HG02870 (cell line): ENCODE data around the gene FNTB.

ENCODE experiments used
- ATAC-seq: cut with Tn5 transposase; IDR thresholded peaks from one replicate; pipeline ENCODE4 v1.9.1; 2021; ENCODE audit warnings: mild to moderate bottlenecking, moderate library complexity; ENCODE audit not compliant: unreplicated experiment

FNTB gene

DNA sequence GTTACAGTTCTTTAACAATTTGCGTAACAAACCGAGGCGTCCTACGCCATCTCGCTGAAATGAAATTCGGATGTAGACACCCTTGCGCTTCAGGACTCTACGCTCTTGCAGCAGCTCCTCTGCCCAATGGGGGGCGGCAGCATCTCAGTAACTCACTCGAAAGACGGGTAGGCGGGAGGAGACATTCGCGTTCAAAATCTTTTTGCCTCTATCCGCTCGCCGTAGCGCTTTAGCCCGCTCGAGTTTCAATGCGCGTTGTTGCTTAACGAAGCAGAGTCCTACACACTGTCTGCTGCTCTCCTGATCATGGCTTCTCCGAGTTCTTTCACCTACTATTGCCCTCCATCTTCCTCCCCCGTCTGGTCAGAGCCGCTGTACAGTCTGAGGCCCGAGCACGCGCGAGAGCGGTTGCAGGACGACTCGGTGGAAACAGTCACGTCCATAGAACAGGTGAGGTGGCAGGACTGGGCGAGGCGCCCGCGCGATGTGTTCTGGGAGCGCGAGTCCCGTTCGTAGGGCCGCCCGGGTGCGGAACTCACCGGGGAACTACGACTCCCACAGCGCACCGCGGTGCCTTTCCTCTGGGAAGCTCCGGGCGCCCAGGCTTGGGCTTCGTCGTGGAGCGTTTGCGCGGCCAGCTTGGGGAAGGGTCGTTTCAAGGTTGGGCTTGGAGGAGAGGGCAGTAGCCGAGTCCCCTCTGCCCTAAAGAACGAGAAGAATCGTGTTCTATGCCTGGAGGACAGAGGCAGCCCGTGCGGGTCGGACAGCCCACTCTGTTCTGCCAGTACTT, at the start of gene FNTB:
TSS of gene FNTB (plus strand) at position 248 of the 790 bp plus-strand sequence. CDS start at position 307, 59 bp downstream.
- peak; percentile 88 for ATAC-seq

- no peak for ATAC-seq
Measured at GRCh38 chr14:64937171-64937820, 49.4 kb upstream of the FNTB start.

DNA sequence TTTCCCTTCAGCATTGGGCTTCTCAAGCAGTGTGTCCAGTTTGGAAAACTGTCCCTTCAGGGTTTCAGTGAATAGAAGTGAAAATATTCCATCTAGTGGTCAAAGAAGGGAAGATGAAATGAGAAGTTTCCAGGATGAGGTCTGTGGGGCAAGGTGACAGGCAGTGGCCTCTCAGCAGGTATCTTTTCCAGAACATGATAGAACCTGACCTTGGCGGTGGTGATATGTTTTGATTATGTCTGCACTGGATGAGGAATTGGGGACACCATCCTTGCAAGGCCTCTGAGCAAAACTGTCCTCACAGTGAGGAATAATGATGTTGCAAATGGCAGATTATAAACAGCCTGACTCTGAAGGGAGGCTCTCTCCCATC, 48.9 kb upstream of the FNTB start:
- no peak for ATAC-seq

- no peak for ATAC-seq
Measured at GRCh38 chr14:64938972-64939816, 47.5 kb upstream of the FNTB start.

- no peak for ATAC-seq
Measured at GRCh38 chr14:64939817-64940190, 46.9 kb upstream of the FNTB start.

DNA sequence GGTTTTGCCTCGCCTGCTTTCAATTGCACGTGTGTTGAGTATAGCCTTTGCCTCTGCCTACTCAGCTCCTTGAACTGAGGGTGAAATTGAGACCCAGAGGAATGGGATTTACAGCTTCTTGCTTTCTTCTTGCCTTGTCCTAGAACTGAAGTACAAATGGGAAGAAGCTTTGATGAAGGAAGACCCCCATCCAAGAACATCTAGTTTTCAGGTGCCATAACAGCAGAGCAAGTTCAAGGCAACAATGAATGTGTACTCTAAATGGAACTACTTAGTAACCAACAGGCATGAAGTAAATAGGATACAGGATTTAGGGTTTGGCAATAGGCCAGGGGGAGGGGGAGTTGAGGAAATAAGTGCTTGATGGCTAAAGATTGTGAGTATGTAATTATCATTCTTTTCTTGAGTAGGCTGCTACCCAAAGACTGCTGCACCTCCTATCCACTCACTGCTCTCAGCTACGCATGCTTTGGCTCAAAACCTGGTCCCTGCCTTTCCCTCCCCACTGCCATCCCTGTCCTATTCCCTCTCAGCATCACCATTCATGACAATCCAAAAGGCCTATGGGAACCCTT, 46.3 kb upstream of the FNTB start:
- ATAC-seq: no peak

- ATAC-seq: no peak
Measured at GRCh38 chr14:64942531-64943111, 44.1 kb upstream of the FNTB start, which contains the start of gene GPX2. TSS of gene GPX2 (minus strand) at chr14:64942745. CDS start at chr14:64942726, 19 bp downstream.

DNA sequence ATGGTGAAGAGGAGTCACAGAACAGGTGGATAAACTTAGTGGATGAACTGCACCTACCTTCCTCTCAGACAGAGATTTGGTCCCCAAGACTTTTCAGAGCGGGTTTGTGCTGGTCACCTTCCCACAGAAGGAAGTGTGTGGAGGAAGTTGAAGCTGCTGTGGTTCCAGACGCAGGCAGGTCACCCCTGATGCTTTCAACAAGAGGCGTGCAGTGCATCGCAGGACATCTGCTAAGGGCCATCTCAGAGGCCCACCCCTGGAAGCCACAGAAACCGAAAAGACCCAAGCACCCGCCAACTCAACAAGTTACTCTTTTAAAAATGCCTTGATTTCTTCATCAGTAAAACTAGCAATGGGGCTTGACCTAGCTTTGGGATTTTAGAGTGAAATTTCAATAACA, 43.1 kb upstream of the FNTB start:
- no peak for ATAC-seq

DNA sequence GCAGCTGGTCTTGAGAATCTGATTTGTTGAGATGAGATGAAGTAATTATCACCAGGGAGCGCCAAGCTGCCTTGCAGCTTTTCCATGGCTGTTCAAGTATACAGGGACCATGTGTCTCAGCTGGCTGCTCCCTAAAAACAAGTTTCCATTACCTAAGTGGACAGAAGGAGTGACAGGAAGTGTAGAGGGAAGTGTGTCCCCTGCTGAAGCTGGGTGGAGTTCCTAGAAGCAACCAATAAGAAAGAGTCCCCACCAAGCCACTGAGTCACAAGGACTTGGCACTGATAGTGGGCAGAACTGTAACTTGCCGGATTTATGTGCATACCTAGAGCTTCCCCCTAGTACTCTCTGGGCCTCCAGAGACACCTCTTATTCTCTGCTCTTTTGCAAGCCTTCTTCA, 42.7 kb upstream of the FNTB start:
- ATAC-seq: no peak

DNA sequence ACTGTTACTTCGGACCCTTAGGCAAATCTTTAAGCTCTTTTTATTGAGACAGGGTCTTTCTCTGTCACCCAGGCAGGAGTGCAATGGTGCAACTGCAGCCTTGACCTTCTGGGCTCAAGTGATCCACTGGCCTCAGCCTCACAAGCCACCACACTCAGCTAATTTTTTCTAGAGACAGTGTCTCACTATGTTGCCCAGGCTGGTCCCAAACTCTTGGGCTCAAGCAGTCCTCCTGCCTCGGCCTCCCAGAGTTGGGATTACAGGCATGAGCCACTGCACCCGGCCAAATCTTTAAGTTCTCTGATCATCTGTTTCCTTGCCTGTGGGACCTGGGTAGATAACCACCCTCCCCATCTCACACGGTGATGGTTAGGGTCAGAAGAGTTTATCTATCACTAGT, 41.8 kb upstream of the FNTB start:
- no peak for ATAC-seq

DNA sequence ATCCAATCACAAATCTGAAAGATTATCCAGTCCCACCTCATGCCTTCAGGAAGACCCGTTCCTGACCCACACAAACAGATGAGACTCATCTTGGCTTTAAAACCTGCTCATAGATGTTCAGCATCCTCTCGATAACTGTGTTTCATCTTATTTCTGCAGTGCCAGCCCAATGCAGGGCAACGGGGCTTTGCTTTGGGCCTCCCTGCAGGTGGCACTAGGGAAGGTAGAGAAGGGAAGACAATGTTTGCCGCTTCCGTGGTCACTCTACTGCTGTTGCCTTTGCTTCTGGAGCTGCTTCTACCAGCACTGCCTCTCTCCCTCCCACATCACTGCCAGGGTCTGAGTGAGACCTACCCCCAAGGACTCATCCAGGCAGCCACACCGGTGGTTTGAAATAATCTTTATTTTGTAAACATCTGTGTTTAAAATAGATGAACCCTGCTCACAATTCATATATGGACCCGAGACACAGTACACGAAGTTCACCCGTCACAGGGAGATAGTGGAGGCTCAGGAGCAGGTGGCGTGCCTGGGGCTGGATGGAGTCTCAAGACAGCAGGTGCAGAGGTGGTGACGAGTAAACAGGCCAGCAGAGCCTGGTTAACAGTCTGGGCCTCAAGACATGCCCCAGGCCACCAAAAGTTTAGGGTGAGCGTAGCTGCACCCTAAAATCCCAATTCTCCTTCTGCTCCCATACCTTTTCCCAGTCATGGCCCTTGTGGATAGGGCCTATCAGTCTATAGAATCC, 41.1 kb upstream of the FNTB start:
- ATAC-seq: no peak

GRCh38 chr14:64946310-64947045, 40.2 kb upstream of the FNTB start:
- ATAC-seq: no peak

DNA sequence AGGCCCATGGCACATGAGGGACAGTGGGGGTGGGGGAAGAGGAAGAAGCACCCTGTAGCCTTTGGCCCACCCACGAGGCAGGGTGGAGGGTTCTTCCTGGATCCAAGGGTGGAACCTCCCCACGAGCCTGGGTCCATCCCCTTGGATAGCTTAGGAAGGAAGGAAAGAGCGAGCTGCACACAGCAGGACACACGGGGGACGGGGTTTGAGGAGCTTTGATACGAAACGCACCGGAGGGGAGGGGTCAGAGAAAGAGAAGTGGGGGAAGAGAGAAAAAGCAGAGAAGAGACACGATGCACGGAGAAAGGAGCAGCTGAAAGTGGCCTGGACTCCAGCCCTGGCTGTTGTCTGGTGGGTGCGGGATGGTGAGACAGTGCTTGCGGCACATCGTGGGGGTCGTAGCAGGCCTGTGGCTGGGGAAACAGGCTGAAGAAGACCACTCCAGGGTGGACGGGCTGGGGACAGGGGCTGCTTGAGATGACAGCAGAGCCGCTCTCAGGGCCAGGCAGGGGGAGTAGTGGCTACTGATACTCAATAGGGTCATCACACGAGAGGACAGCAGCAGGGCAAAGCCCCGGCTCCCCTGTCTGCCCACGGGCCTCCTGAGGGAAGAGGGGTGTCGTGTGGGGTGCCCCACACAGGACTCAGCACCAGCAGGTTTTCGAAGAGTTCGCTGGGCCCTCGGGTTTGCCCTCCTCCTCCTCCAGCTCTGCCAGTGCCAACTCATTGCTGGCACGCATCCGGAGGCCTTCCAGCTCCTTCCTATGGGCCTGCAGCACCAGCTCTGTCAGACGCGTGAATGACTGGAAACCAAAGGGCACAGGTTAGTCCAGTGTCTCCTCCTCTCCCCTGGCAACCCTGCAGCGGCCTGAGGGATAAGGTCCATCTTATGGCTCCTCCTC, 38.7 kb upstream of the FNTB start:
- ATAC-seq: no peak

DNA sequence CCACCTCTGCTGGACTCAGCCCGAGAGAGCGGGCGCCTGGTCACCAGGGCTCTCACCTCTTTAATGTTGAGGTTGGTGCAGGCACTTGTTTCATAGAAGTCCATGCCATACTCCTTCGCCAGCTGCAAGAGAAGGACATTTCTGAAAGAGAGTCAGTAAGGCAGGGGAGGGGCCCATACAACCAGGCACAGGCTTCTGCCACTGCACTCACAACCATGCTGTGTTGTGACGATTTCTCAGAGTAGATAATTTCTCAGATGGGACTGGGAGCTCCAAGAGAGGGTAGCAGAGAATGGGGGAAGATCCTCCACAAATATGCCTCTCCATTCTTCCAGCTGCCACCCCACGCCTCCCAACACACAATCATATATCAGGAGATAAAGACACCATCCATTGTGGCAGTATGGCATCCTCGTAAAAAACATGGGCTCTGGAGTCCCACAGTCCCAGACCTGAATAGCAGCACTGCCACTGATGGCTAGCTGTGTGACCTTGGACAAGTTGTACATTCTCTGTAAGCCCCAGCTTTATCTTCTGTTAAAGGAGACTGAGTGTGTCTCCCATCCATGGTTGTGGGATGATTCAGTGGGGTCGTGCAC, 38.0 kb upstream of the FNTB start:
- no peak for ATAC-seq

GRCh38 chr14:64950889-64951288, 35.8 kb upstream of the FNTB start:
- no peak for ATAC-seq

DNA sequence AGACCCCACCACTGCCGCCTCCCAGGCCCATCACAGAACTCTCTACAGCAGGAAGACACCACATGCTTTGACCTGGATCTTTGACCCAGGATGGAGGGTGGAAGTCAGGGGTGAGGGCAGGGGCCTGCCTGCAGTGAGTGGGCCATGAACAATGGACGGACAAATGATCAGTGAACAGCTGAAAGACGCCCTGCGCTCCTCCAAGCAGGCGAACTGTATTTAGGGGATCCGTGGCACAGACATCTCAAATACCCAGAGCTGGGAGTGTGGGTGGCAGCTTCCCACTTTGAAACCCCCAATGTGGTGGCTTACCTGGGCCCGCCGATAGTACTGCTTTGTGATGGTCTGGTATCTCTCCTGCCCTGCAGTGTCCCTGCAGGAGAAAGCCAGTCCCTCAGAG, 35.4 kb upstream of the FNTB start:
- no peak for ATAC-seq

DNA sequence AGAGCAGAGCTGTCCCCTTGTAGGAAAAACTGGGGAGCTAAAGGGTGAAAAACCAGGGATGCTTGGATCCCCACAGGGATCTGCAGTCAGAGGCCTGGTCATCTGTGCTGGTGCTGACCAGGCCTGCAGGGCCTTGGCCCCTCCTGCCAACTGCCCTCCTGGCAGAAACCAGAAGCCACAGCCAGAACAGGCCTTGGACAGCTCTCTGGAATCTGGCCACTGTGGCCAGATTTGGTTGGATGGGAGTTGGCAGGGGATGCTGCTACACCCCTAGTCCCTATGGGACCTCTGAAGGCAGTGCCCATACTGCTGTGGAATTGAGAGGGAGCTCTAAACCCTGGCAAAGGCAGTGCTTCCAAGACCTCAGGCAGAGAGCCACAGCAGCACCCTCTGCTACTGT, 35.0 kb upstream of the FNTB start:
- ATAC-seq: no peak
